Fibroblast of lung (primary cell): ENCODE measurements around the gene INSYN1.

Experiments
- CTCF ChIP-seq, 2 donors: IDR thresholded peaks in 1 of 2; conservative IDR thresholded peaks in 1 of 2; 1 replicate in 1 of 2; 2 replicates in 1 of 2; pipeline ENCODE4 v1.5.1; 2011 to 2012; ENCODE audit warnings: low read length in 2 of 2, control low read depth in 1 of 2, inconsistent platforms in 1 of 2, low read depth in 1 of 2, mild to moderate bottlenecking in 1 of 2
- EZH2 ChIP-seq: IDR thresholded peaks from 2 replicates; pipeline ENCODE4 v1.5.1; 2012; ENCODE audit warnings: low read length, control low read depth, mild to moderate bottlenecking; ENCODE audit errors: missing control alignments

- no peak for TF ChIP-seq CTCF (conservative IDR thresholded peaks at IDR 0.05 in 1 of 2, IDR thresholded peaks at IDR 0.05 in 1 of 2; ENCODE audit: low read depth in 1 of 2, low read length in 2 of 2)
- TF ChIP-seq EZH2 = peak; percentile 99
Observed at GRCh38 chr15:73751899-73752805, 999 bp downstream of the INSYN1 start.
